H7 (cell line): Measurements from ENCODE around the gene PRKCG. TPM values are rescaled to one million over a fixed set of nuclear protein-coding genes. Genes with fewer than 3 reads are reported as not detected.

Experiments
- total RNA-seq: library from RNA; depleted of rRNA; stranded (reverse); fragments of >200 nt; shearing (Covaris generic); gene quantifications from 2 replicates; pipeline ENCODE4 v1.2.3, GENCODE V29; 2014; rRNA removed

PRKCG gene
- total RNA-seq, 1 experiment from 2014 or later = 1.1 TPM

Other genes with a start within 250 kb of the PRKCG start
- gene NLRP12, start 57.9 kb upstream of the PRKCG start, total RNA-seq = 12.7 and 16.1 TPM in 2 replicates
- gene MYADM, start 14.3 kb upstream of the PRKCG start, total RNA-seq = 37.5 and 44.9 TPM in 2 replicates
- 3.8 and 4.5 TPM in 2 replicates for gene CACNG7, start 27.1 kb downstream of the PRKCG start, total RNA-seq
- 0.07 and 0.59 TPM in 2 replicates for gene CACNG8, start 80.7 kb downstream of the PRKCG start, total RNA-seq
- gene CACNG6, start 109.4 kb downstream of the PRKCG start, total RNA-seq = 0.38 and 0.78 TPM in 2 replicates
- gene VSTM1, start 181.7 kb downstream of the PRKCG start, total RNA-seq = not detected in 2 replicates
- gene TARM1, start 199.2 kb downstream of the PRKCG start, total RNA-seq = not detected in 2 replicates
- 0.66 and 1.8 TPM in 2 replicates for gene OSCAR, start 218.6 kb downstream of the PRKCG start, total RNA-seq
- gene NDUFA3, start 220.7 kb downstream of the PRKCG start, total RNA-seq = 111 and 113 TPM in 2 replicates
- gene TFPT, start 233.5 kb downstream of the PRKCG start, total RNA-seq = 22.4 and 24.3 TPM in 2 replicates
- gene PRPF31, start 233.6 kb downstream of the PRKCG start, total RNA-seq = 81.7 and 100 TPM in 2 replicates